Measurements from ENCODE around the gene MSI2. TPM values are rescaled to one million over a fixed set of nuclear protein-coding genes. Genes with fewer than 3 reads are reported as not detected.

The MSI2 gene
- polyA plus RNA-seq, 1 of the 3 experiments (the other 2 are of a cell fraction): 24.1 TPM

DNA sequence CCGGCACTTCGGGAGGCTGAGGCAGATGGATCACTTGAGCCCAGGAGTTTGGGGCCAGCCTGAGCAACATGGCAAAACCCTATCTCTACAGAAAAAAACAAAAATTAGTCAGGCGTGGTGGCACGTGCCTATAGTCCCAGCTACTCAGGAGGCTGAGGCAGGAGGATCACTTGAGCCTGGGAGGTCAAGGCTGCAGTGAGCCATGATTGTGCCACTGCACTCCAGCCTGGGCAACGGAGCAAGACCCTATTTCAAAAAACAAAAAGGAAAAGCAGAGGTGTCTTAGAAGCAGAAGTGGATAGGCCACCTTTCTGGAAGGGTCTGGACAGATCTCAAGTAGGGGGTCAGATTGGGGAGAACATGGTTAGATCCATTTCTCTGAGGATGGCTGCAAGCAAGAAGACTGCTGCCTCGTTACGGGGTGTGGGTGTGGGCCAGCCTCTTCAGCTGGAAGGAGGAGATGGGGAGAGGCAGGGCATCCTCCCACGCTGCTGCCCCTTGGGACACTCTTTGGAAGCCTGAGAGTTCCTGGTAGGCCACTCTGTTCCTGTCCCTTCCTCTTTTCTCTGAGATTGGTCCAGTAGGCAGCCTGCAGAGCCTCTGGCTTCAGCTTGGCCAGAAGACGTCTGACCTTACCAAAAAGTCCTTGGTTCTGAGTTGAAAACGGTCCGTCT, 208.0 kb downstream of the MSI2 start:
- Histone ChIP-seq H4K20me1 (ENCODE audit: insufficient read depth) (no peaks in the 10 kb centered on the region), H3K9me2 (no peaks in the 10 kb centered on the region), H2AFZ (ENCODE audit: low read depth) (no peak overlapping the region), H3K4me3 (ENCODE audit: low read depth in 2 of 2, low read length in 1 of 2) (no peak overlapping the region), H3K4me1 (ENCODE audit: control insufficient read depth in 1 of 2, insufficient read depth in 2 of 2, low read depth in 1 of 2, low read length in 1 of 2) (peaks cover 18 to 39% of the 10 kb centered on the region in 2 experiments; a peak in 3 of 4 replicates), H3K36me3 (replicated peaks in 1 of 2; ENCODE audit: control insufficient read depth in 1 of 2, insufficient read depth in 2 of 2, low read length in 1 of 2) (no peaks in the 10 kb centered on the region), H3K9ac (no peak overlapping the region), H3K79me2 (ENCODE audit: insufficient read depth) (no peaks in the 10 kb centered on the region), H3K9me3 (no peaks in the 10 kb centered on the region), H3K27me3 (ENCODE audit: insufficient read depth) (no peaks in the 10 kb centered on the region), H3K4me2 (no peak overlapping the region), H3K27ac (ENCODE audit: low read depth in 2 of 2, low read length in 1 of 2) (no peak overlapping the region), H3F3A (replicated peaks; ENCODE audit: insufficient read depth) (peaks cover 6% of the 10 kb centered on the region)
- WGBS (ENCODE audit: low lambda C conversion rate): 96% methylated on average over 11 of the region's 11 CpGs
- DNase-seq: no peak
- TF ChIP-seq, protein P1, sequence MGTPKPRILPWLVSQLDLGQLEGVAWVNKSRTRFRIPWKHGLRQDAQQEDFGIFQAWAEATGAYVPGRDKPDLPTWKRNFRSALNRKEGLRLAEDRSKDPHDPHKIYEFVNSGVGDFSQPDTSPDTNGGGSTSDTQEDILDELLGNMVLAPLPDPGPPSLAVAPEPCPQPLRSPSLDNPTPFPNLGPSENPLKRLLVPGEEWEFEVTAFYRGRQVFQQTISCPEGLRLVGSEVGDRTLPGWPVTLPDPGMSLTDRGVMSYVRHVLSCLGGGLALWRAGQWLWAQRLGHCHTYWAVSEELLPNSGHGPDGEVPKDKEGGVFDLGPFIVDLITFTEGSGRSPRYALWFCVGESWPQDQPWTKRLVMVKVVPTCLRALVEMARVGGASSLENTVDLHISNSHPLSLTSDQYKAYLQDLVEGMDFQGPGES (IDR thresholded peaks at IDR 0.05; ENCODE audit: low read depth, low read length): no peak
- TF ChIP-seq TEAD4 (IDR thresholded peaks at IDR 0.05; ENCODE audit: borderline replicate concordance, insufficient read depth) (no peak), RXRA (IDR thresholded peaks at IDR 0.05; ENCODE audit: borderline replicate concordance, low read depth) (no peak), MXI1 (IDR thresholded peaks at IDR 0.05; ENCODE audit: low read depth, low read length) (no peak), EZH2phosphoT487 (IDR thresholded peaks at IDR 0.05; ENCODE audit: borderline replicate concordance, low read depth) (no peak), POLR2AphosphoS5 (IDR thresholded peaks at IDR 0.05; ENCODE audit: low read depth, low read length) (no peak), FOXM1 (IDR thresholded peaks at IDR 0.05; ENCODE audit: low read depth) (no peak), FOSL2 (IDR thresholded peaks at IDR 0.05; ENCODE audit: borderline replicate concordance, low read depth) (no peak), TCF12 (IDR thresholded peaks at IDR 0.05) (no peak), SMC3 (IDR thresholded peaks at IDR 0.05; ENCODE audit: low read depth, low read length) (no peak)
- CTCF ChIA-PET: interaction anchor here (2.0 kb wide), 1 partner anchor 221 kb away, joined by 5 read pairs; no protein-coding TSS in a partner anchor
- POLR2A ChIA-PET: interaction anchor here (0.8 kb wide), 1 partner anchor 55 kb away, joined by 3 read pairs; no protein-coding TSS in a partner anchor

DNA sequence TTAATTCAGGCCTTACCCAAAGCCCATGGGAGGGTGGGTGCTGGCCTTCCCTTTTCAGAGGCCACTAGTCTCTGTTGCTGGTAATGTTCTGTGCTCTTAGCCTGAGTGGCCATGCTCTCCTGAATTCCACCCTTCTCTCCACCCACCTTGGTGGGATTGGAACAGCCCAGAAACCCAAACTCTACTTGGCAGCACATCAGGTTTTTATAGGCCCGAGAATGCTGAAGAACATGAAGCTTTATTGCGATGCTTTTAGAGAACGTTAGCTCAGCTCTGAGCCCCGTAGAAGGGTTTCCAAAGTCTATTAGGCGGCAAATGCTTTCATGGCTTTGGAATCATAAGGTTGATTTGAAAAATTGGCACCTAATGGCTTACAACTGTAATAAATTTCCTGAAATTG, 209.3 kb downstream of the MSI2 start:
- WGBS (ENCODE audit: low lambda C conversion rate): 98% methylated on average over 5 of the region's 5 CpGs
- H3K9me2 ChIP-seq: no peaks in the 10 kb centered on the region
- no peaks in the 10 kb centered on the region for H3K36me3 ChIP-seq (replicated peaks in 1 of 2; ENCODE audit: control insufficient read depth in 1 of 2, insufficient read depth in 2 of 2, low read length in 1 of 2)
- H2AFZ ChIP-seq (ENCODE audit: low read depth): no peak overlapping the region
- no peaks in the 10 kb centered on the region for H3K79me2 ChIP-seq (ENCODE audit: insufficient read depth)
- no peak for TF ChIP-seq FOXM1 (IDR thresholded peaks at IDR 0.05; ENCODE audit: low read depth)
- TF ChIP-seq YY1 (IDR thresholded peaks at IDR 0.05; ENCODE audit: low read depth): no peak
- TF ChIP-seq MXI1 (IDR thresholded peaks at IDR 0.05; ENCODE audit: low read depth, low read length): no peak
- TF ChIP-seq, protein P2, sequence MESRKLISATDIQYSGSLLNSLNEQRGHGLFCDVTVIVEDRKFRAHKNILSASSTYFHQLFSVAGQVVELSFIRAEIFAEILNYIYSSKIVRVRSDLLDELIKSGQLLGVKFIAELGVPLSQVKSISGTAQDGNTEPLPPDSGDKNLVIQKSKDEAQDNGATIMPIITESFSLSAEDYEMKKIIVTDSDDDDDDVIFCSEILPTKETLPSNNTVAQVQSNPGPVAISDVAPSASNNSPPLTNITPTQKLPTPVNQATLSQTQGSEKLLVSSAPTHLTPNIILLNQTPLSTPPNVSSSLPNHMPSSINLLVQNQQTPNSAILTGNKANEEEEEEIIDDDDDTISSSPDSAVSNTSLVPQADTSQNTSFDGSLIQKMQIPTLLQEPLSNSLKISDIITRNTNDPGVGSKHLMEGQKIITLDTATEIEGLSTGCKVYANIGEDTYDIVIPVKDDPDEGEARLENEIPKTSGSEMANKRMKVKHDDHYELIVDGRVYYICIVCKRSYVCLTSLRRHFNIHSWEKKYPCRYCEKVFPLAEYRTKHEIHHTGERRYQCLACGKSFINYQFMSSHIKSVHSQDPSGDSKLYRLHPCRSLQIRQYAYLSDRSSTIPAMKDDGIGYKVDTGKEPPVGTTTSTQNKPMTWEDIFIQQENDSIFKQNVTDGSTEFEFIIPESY (IDR thresholded peaks at IDR 0.05; ENCODE audit: borderline replicate concordance, low read depth): no peak
- TF ChIP-seq, protein P3, sequence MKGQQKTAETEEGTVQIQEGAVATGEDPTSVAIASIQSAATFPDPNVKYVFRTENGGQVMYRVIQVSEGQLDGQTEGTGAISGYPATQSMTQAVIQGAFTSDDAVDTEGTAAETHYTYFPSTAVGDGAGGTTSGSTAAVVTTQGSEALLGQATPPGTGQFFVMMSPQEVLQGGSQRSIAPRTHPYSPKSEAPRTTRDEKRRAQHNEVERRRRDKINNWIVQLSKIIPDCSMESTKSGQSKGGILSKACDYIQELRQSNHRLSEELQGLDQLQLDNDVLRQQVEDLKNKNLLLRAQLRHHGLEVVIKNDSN (IDR thresholded peaks at IDR 0.05; ENCODE audit: borderline replicate concordance, low read depth): no peak
- TF ChIP-seq CHD2 (IDR thresholded peaks at IDR 0.05; ENCODE audit: low read length, partially characterized antibody): no peak
- no peak for TF ChIP-seq TCF12 (IDR thresholded peaks at IDR 0.05)
- no peak for TF ChIP-seq SIN3A (IDR thresholded peaks at IDR 0.05; ENCODE audit: borderline replicate concordance, low read depth, low read length)
- no peak for TF ChIP-seq FOSL2 (IDR thresholded peaks at IDR 0.05; ENCODE audit: borderline replicate concordance, low read depth)
- peaks cover 15 to 42% of the 10 kb centered on the region in 2 experiments; a peak in 3 of 4 replicates for H3K4me1 ChIP-seq (ENCODE audit: control insufficient read depth in 1 of 2, insufficient read depth in 2 of 2, low read depth in 1 of 2, low read length in 1 of 2)
- CTCF ChIA-PET: interaction anchor here (0.6 to 2.0 kb wide), 5 partner anchors 9 to 318 kb away, joined by 3 to 5 read pairs (median 3); no protein-coding TSS in a partner anchor
- POLR2A ChIA-PET: interaction anchor here (1.5 kb wide), 1 partner anchor 21 kb away, joined by 4 read pairs; no protein-coding TSS in a partner anchor
- peaks cover 6% of the 10 kb centered on the region for H3F3A ChIP-seq (replicated peaks; ENCODE audit: insufficient read depth)
- H4K20me1 ChIP-seq (ENCODE audit: insufficient read depth): no peaks in the 10 kb centered on the region
- no peaks in the 10 kb centered on the region for H3K9me3 ChIP-seq
- no peak overlapping the region for H3K4me3 ChIP-seq (ENCODE audit: low read depth in 2 of 2, low read length in 1 of 2)
- H3K27me3 ChIP-seq (ENCODE audit: insufficient read depth): no peaks in the 10 kb centered on the region
- H3K9ac ChIP-seq: no peak overlapping the region
- H3K27ac ChIP-seq (ENCODE audit: low read depth in 2 of 2, low read length in 1 of 2): peak overlapping the region in 1 of 2 experiments; percentile 17; a peak in 1 of 4 replicates
- DNase-seq: no peak
- H3K4me2 ChIP-seq: no peak overlapping the region
